ENCODE results near the gene KCNJ6. TPM values are rescaled to one million over a fixed set of nuclear protein-coding genes. Genes with fewer than 3 reads are reported as not detected.
A peak's percentile ranks its signal among the peaks of the same experiment; 100 is the strongest.

KCNJ6 gene
- polyA plus RNA-seq, 6 donors from 2014 or later = not detected

DNA sequence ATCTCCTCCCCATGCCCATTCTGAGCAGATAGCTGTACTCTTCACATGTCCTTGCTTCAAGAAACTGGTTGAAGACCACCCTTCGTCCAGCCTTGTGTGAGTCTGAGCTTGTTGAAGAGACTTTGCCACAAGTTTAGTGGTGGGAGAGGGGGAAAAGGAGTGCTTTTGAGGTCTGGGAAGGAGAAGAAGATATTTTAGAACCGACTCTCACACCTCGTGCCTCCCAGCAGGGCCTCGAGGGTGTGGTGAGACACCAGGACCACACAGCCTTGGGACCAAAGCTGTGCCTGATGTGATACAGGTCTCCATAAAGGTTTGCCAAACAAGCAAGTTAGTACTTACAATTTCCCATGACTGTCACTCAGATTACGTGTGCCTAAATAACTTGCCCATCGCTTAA is 347.8 kb downstream of the KCNJ6 start:
- DNase-seq (no peak), ATAC-seq (ENCODE audit: low read depth in 2 of 2) (no peak)
- H3K36me3 Mint-ChIP-seq = peaks cover 0 to 6% of the 10 kb centered on the region in 2 donors
- no peaks in the 10 kb centered on the region for H3K9me3 Mint-ChIP-seq
- H3K27me3 Mint-ChIP-seq = peaks cover 14 to 25% (median 15%) of the 10 kb centered on the region in 3 donors
- H3K4me1 Mint-ChIP-seq = peaks cover 10 to 20% (median 19%) of the 10 kb centered on the region in 3 donors
- H3K4me3 Mint-ChIP-seq = no peak overlapping the region
- H3K27ac Mint-ChIP-seq = no peak overlapping the region

DNA sequence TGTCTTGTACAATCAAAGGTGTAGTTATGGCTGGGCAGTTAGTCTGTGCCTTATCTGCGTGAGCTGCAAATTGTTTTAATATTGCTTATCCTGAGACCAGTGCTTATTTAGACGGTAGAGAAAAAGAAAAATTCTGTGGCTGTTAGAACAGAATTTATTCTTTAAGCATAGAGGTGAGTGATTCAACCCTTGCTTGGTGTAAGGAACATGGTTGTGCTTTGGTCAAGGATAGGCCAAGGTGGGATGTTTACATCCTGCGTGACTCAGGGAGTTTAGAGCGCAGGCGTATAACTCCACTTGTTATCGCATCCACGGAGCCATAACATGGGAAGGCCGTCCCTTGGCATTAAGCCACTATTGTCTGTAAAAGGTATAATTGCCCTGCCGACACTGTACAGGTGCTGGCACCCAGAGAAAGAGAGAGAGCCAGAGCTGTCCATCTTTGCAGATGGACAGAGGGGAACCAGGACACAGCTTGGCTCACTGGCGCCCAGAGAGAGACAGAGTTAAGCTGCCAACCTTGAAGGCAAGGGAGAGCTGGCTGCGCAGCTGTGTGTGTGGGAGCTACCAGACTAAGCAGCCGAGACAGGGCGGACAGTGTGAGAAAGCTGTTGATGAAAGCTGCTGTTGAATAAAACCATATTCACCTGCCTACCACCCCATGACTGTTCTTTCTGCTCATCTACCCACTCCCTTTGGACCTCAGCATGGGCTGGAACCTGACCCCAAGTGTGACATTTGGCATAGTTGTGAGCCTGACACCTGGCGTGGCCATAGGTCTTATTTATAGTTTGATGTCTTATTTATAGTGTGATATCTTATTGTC is 349.3 kb downstream of the KCNJ6 start:
- peaks cover 15 to 28% (median 25%) of the 10 kb centered on the region in 3 donors for H3K4me1 Mint-ChIP-seq
- ATAC-seq (ENCODE audit: low read depth in 2 of 2) (no peak), DNase-seq (no peak)
- peak overlapping the region in 1 of 6 donors; percentile 3 for H3K27ac Mint-ChIP-seq
- no peaks in the 10 kb centered on the region for H3K9me3 Mint-ChIP-seq
- H3K36me3 Mint-ChIP-seq = peaks cover 0 to 6% of the 10 kb centered on the region in 2 donors
- H3K4me3 Mint-ChIP-seq = peak overlapping the region in 1 of 8 donors; percentile 37
- peaks cover 11 to 18% (median 15%) of the 10 kb centered on the region in 3 donors for H3K27me3 Mint-ChIP-seq

DNA sequence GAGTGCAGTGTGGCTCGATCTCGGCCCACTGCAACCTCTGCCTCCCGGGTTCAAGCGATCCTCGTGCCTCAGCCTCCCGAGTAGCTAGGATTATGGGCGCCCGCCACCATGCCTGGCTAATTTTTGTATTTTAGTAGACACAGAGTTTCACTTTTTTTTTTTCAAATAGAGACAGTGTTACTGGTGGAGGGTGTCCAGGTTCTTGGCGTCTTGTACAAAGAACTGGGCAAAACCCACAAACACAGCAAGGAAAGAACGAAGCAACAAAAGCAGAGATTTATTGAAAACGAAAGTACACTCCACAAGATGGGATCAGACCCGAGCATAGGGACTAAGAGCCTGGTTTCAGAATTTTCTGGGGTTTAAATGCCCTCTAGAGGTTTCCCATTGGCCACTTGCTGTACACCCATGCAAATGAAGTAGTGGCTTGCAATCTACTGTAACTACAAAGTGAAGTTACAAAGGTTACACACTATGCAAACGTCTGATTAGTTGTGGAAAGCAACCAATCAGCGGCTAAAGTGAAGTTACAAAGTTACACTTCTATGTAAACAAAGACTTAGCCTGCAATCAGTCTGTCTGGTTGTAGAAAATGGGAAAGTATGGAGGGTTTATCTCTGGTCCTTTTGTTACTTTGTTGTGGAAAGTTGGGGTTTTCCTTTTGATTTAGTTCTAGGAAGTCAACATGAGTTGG is 350.6 kb downstream of the KCNJ6 start:
- H3K4me3 Mint-ChIP-seq = peak overlapping the region; percentile 41 to 98 (median 88)

DNA sequence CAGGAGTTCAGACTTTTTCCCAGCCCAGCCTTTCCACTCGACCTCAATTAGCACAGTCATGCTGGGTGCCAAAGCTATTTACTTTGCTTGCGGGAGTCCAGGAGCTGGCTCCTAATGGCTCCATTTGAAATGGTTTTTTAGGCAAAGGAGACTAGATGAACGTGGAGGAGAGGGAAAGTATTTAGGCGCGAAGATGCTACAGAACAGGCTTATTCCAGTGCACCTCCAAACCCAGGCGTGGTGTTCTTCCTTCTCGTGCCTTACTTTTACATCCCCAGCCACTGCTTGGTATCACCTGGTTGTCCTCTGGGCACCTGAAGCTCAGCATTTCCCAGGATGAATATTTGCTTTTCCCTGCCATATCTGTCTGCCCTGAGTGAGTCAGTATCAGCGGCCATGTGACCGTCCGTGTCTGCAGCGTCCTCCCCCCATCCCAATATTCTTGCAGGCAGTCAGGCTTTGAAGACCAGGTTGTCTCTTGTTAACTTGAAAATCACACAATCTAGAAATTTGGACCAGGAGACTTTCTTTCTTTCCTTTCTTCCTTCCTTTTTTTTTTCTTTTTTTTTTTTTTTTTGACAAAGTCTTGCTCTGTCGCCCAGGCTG is 351.2 kb downstream of the KCNJ6 start:
- H3K4me1 Mint-ChIP-seq = peaks cover 15 to 28% (median 25%) of the 10 kb centered on the region in 3 donors
- no peaks in the 10 kb centered on the region for H3K36me3 Mint-ChIP-seq
- H3K4me3 Mint-ChIP-seq = peak overlapping the region; percentile 66 to 98 (median 93)
- peak overlapping the region in 3 of 6 donors; percentile 62 to 84 (median 64) for H3K27ac Mint-ChIP-seq
- H3K9me3 Mint-ChIP-seq = no peaks in the 10 kb centered on the region
- ATAC-seq (ENCODE audit: low read depth in 2 of 2) (no peak), DNase-seq (no peak)
- peaks cover 6 to 12% (median 6%) of the 10 kb centered on the region in 3 donors for H3K27me3 Mint-ChIP-seq

More for the DNA sequence above, 350.6 kb downstream of the KCNJ6 start:
- ATAC-seq (ENCODE audit: low read depth in 2 of 2) = no peak
- DNase-seq = no peak
- Mint-ChIP-seq H3K9me3 (no peaks in the 10 kb centered on the region), H3K4me1 (peaks cover 15 to 28% (median 25%) of the 10 kb centered on the region in 3 donors), H3K27ac (no peak overlapping the region), H3K36me3 (no peaks in the 10 kb centered on the region), H3K27me3 (peaks cover 6 to 18% (median 10%) of the 10 kb centered on the region in 3 donors)

DNA sequence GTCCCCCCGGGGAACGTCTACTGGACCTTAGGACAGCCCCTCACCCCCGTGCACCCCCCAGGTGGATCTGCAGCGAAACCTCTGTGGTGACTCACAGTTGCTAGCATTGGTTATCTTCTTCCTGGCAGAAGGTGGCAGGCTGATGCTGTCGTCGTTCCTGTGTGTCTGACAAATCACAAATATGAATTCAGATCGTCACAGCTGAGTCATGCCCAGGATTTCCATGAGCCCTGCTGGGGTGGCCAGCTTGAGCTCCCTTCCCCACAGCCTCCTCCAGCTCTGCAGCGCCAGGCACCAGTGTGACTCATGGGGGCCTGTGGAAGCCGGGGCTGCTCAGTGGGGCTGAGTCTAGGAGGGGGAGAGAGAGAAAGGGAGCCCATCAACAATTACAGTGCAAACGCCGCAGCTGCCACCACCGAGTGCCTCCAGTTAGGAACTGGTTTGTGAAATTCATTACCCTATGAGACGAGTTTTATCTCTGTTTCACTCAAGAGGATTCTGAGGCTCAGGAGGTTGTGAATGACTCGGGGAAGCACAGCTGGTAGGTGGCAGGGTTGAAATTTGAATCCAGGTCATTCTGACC is 351.8 kb downstream of the KCNJ6 start:
- Mint-ChIP-seq H3K4me3 (peak overlapping the region; percentile 90 to 98 (median 96)), H3K27ac (peak overlapping the region; percentile 86 to 96 (median 94)), H3K36me3 (no peaks in the 10 kb centered on the region), H3K9me3 (no peaks in the 10 kb centered on the region), H3K4me1 (peaks cover 15 to 28% (median 25%) of the 10 kb centered on the region in 3 donors), H3K27me3 (peaks cover 3 to 6% (median 6%) of the 10 kb centered on the region in 3 donors)
- DNase-seq (no peak), ATAC-seq (ENCODE audit: low read depth in 2 of 2) (peak; percentile 45 to 47)

DNA sequence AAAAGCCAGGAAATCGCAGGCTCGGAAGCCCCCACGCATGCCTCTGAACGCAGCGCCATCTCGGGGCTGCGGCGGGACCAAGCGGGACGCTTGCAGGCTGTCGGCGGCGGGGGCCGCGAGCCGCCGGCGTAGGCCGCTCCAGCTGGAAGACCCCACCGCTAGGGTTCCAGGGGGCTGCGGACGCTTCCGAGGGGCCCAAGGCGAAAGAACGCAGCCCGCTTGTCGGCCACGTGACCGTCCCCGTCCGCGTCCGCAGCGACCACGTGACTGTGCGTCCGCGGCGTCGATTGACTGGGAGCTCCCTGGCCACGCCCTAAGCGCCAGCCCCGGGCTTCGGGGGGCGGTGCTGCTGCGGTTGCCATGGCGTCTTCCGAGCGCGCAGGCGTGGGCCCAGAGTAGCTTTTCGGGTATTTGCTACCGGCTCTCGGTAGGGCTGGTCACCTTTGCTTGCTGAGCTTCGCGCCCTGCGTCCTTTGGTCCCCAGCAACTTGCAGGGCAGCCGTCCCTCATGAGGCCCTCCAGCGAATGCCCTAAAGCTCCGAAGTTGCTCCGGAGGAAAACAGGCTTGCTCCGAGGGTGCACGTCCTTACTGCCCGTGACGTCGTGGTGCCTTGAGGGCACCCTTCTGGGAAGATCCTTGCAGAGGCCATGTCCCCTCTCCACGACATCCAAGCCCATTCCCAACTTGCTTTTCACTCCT is 352.5 kb downstream of the KCNJ6 start:
- Mint-ChIP-seq H3K36me3 (peaks cover 0 to 3% of the 10 kb centered on the region in 2 donors), H3K9me3 (peaks cover 0 to 3% (median 1%) of the 10 kb centered on the region in 7 donors), H3K4me1 (peaks cover 15 to 28% (median 25%) of the 10 kb centered on the region in 3 donors), H3K27me3 (peaks cover 0 to 6% (median 0%) of the 10 kb centered on the region in 3 donors), H3K4me3 (peak overlapping the region; percentile 90 to 98 (median 96)), H3K27ac (peak overlapping the region; percentile 86 to 96 (median 94))
- DNase-seq (peak; percentile 92), ATAC-seq (ENCODE audit: low read depth in 2 of 2) (peak; percentile 94 to 96)

DNA sequence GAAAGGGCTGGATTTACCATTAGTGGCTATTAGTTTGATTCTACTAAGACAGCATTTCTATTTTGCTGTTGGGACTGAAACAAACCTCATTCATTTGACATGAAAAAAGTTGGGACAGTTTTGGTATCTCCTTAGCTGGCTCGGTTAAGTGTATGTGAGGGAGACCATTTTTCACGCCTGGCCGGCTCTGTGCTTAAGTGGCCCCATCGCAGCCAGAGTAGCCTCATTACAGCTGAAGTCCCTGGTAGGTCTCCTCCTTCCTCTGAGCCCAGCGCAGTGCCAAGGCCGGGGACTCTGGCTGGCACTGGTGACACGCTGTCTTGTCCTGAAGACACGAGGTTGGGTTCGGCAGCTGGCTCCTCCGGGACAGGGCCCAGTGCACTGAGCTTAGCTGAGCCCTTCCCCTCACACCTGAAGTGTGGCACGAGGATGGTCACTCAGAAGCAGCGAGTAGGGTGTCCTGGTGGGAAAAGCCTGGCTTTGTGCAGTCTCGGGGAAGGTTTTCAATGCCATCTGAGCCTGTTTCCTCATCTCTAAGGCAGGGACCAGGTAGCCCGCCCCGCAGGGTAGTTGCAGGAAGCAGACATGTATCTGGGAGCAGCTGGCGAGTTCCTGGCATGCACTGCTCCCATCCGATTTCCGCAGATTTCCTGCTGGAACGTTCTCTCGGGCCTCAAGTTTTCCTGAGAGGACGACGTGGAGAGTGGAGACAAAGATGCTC is 353.2 kb downstream of the KCNJ6 start:
- no peaks in the 10 kb centered on the region for H3K27me3 Mint-ChIP-seq

DNA sequence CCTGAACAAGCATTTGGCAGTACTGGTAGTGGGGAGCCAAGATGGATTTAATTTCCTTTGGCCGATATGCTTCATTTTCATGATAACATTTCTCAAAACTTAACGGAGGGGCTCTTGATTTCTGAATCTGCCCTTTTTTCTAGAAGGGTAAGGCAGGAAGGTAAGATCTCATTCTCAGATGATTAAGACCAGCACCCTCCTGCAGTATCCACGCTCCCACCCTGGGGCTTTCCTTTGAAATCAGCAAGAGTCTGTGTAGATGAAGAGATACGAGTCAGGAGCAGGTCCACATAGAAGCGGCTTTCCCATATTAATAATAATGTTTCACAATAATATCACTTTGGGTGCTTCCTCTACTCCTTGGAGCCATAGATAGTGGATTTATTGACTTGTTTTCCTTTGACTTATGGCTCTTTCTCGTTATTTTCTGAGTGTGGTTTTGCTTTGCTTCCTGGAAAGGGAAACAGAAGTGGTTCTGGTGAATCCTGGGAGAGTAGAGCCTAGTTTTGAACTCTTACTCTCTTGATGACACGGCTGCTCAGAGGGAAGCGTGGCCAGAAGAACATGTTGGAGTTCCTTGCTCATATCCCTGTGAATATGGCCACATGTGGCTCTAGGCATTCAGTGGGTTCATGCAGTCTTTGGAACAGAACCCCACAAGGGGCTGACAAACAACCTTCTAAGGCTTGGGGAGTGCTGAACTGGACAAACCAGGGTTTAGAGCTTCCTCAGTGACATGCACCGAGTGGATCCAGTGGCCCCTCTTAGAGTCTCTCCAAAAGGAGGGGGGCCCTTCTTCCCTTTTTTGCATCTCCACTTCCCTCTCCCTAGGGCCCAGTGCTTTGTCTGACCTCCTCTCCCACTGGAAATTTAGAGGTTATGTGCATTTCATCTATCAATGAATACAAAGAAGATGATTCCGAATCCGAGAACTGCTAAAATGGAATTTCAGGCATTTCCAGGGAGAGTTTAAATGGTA is 354.0 kb downstream of the KCNJ6 start:
- peaks cover 0 to 8% of the 10 kb centered on the region in 2 donors for H3K36me3 Mint-ChIP-seq

More for the DNA sequence above, 353.2 kb downstream of the KCNJ6 start:
- ATAC-seq (ENCODE audit: low read depth in 2 of 2) (peak; percentile 10 to 13), DNase-seq (no peak)
- Mint-ChIP-seq H3K4me1 (peaks cover 15 to 28% (median 25%) of the 10 kb centered on the region in 3 donors), H3K27ac (peak overlapping the region; percentile 54 to 96 (median 91)), H3K36me3 (peaks cover 0 to 8% of the 10 kb centered on the region in 2 donors), H3K9me3 (peaks cover 0 to 8% (median 5%) of the 10 kb centered on the region in 7 donors), H3K4me3 (peak overlapping the region; percentile 90 to 98 (median 96))

DNA sequence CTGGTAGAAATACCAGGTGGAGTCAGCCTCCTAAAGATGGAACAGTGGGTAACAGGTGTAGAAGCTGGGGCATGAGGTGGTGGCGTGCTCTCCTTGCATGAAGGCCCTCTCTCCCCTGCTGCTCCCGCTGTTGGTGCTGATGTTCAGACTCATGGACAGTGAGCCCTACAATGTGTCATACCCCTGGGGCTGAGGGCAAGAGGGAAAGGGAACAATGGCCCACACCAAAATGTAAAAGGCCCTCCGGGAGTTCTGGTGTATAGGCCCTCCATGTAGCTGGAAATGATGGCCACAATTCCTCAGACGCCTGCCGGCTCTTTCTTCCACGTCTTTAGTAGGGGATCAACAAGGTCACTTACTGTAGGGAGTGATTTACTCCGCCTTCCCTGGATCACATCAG is 354.8 kb downstream of the KCNJ6 start:
- Mint-ChIP-seq H3K4me1 (peaks cover 21 to 39% (median 34%) of the 10 kb centered on the region in 3 donors), H3K4me3 (peak overlapping the region in 1 of 8 donors; percentile 98), H3K27ac (no peak overlapping the region), H3K27me3 (peaks cover 0 to 4% (median 0%) of the 10 kb centered on the region in 3 donors), H3K36me3 (peaks cover 0 to 8% of the 10 kb centered on the region in 2 donors), H3K9me3 (peaks cover 0 to 8% (median 5%) of the 10 kb centered on the region in 7 donors)
- ATAC-seq (ENCODE audit: low read depth in 2 of 2) = no peak
- no peak for DNase-seq

More for the DNA sequence above, 354.0 kb downstream of the KCNJ6 start:
- H3K4me3 Mint-ChIP-seq = peak overlapping the region; percentile 90 to 98 (median 96)
- peak overlapping the region in 5 of 6 donors; percentile 7 to 92 (median 69) for H3K27ac Mint-ChIP-seq
- peaks cover 0 to 2% (median 0%) of the 10 kb centered on the region in 3 donors for H3K27me3 Mint-ChIP-seq
- ATAC-seq (ENCODE audit: low read depth in 2 of 2) = no peak
- peaks cover 0 to 8% (median 5%) of the 10 kb centered on the region in 7 donors for H3K9me3 Mint-ChIP-seq
- DNase-seq = no peak
- peaks cover 19 to 33% (median 30%) of the 10 kb centered on the region in 3 donors for H3K4me1 Mint-ChIP-seq

DNA sequence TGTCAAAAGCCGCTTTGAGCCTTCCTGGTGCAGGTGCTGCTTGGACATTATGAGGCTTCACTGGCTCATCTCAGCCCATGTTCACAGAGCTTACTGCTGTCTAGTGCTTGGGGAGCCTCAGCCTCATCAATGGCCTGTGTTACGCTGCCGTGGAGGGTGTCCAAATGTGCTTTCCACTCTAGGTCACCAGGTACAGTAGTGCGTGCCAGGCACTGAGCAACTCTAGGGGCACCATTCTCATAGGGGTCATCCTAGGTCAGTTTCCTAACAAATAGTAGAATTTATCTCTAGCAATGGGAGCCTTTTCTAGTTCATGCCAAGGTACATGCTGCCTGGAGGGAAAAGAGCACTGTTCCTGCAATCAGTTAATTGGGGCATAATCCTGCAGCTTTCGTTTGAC is 355.9 kb downstream of the KCNJ6 start:
- peaks cover 4 to 9% (median 5%) of the 10 kb centered on the region in 3 donors for H3K27me3 Mint-ChIP-seq
- H3K4me3 Mint-ChIP-seq = peak overlapping the region in 1 of 8 donors; percentile 32

More for the DNA sequence above, 355.9 kb downstream of the KCNJ6 start:
- Mint-ChIP-seq H3K4me1 (peaks cover 21 to 38% (median 30%) of the 10 kb centered on the region in 3 donors), H3K36me3 (peaks cover 0 to 8% of the 10 kb centered on the region in 2 donors), H3K27ac (no peak overlapping the region), H3K9me3 (peaks cover 0 to 8% (median 5%) of the 10 kb centered on the region in 7 donors)
- ATAC-seq (ENCODE audit: low read depth in 2 of 2) = no peak
- DNase-seq = no peak

All from naive B cell (primary cell).